GM23338 (cell line): ENCODE results near the gene STARD13.

Experiments used
- CREB1 ChIP-seq: fragments of 250-450 bp; sonication (Bioruptor Pico); IDR thresholded peaks from 2 replicates; pipeline ENCODE4 v1.5.0; 2020; ENCODE audit warnings: low read depth, mild to moderate bottlenecking, moderate library complexity
- CTCF ChIP-seq, 2 experiments: fragments of 200-600 bp in 1 of 2; sonication (generic) in 1 of 2; conservative IDR thresholded peaks; 2 replicates each; pipeline versions ENCODE4 v1.5.1 to v1.6.1; 2016 to 2017; ENCODE audit warnings: antibody characterized with exemption in 2 of 2, low read depth in 2 of 2, mild to moderate bottlenecking in 2 of 2, moderate library complexity in 1 of 2
- EZH2 ChIP-seq: fragments of 200-600 bp; sonication (generic); IDR thresholded peaks from one replicate; pipeline ENCODE4 v1.8.0; 2017; ENCODE audit warnings: antibody characterized with exemption, mild to moderate bottlenecking, low read depth; ENCODE audit not compliant: unreplicated experiment
- EZH2phosphoT487 ChIP-seq: fragments of 200-600 bp; sonication (generic); IDR thresholded peaks from one replicate; pipeline ENCODE4 v1.8.1; 2018; ENCODE audit warnings: antibody characterized with exemption; ENCODE audit not compliant: unreplicated experiment
- POLR2AphosphoS5 ChIP-seq: IDR thresholded peaks from 2 replicates; pipeline ENCODE4 v1.6.1; 2016; ENCODE audit warnings: antibody characterized with exemption, low read depth
- REST ChIP-seq: IDR thresholded peaks from one replicate; pipeline ENCODE4 v1.6.1; 2018; ENCODE audit warnings: antibody characterized with exemption; ENCODE audit not compliant: unreplicated experiment
- ZNF331 ChIP-seq: fragments of 250-450 bp; sonication (Bioruptor Pico); IDR thresholded peaks from 2 replicates; pipeline ENCODE4 v1.5.0; 2020; ENCODE audit warnings: low read depth, mild to moderate bottlenecking, moderate library complexity

- TF ChIP-seq CTCF (conservative IDR thresholded peaks at IDR 0.05; ENCODE audit: low read depth in 2 of 2) = no peak
- TF ChIP-seq POLR2AphosphoS5 = no peak
- TF ChIP-seq CREB1 (CRISPR knock-in tag) = no peak
- TF ChIP-seq EZH2phosphoT487 = no peak
- no peak for TF ChIP-seq ZNF331 (CRISPR knock-in tag)
- no peak for TF ChIP-seq EZH2
- no peak for TF ChIP-seq REST
Measured at GRCh38 chr13:33280279-33280905, 5.2 kb downstream of the STARD13 start.
